HepG2 (cell line): ENCODE results near the gene CCDC73. TPM values are rescaled to one million over a fixed set of nuclear protein-coding genes. Genes with fewer than 3 reads are reported as not detected.

Experiments
- ARHGAP35 ChIP-seq: sonication (generic); formaldehyde crosslinking; IDR thresholded peaks from 2 replicates; pipeline ENCODE4 v1.9.0; 2022; ENCODE audit warnings: mild to moderate bottlenecking, inconsistent platforms, moderate library complexity, missing genetic modification reagents, borderline replicate concordance
- ARNTL ChIP-seq: sonication (generic); formaldehyde crosslinking; IDR thresholded peaks from 2 replicates; pipeline ENCODE4 v1.4.0; 2020; ENCODE audit warnings: mild to moderate bottlenecking, missing genetic modification reagents
- GLMP ChIP-seq: sonication (generic); formaldehyde crosslinking; IDR thresholded peaks from 2 replicates; pipeline ENCODE4 v1.9.0; 2021; ENCODE audit warnings: missing genetic modification reagents, mild to moderate bottlenecking, borderline replicate concordance
- GMEB1 ChIP-seq: sonication (generic); formaldehyde crosslinking; IDR thresholded peaks from 2 replicates; pipeline ENCODE4 v1.5.1; 2020; ENCODE audit warnings: missing genetic modification reagents, mild to moderate bottlenecking, borderline replicate concordance
- GRHL1 ChIP-seq: sonication (generic); formaldehyde crosslinking; conservative IDR thresholded peaks from 2 replicates; pipeline ENCODE4 v1.8.0; 2022; ENCODE audit warnings: missing genetic modification reagents
- KLF15 ChIP-seq: sonication (generic); formaldehyde crosslinking; IDR thresholded peaks from 2 replicates; pipeline ENCODE4 v1.8.1; 2023; ENCODE audit warnings: borderline replicate concordance, mild to moderate bottlenecking, inconsistent platforms, missing genetic modification reagents, mixed read lengths
- MXD1 ChIP-seq: sonication (generic); formaldehyde crosslinking; IDR thresholded peaks from 2 replicates; pipeline ENCODE4 v1.4.0; 2020; ENCODE audit warnings: mild to moderate bottlenecking, missing genetic modification reagents
- MXD4 ChIP-seq: IDR thresholded peaks from 2 replicates; pipeline ENCODE4 v1.6.1; 2016; ENCODE audit warnings: mild to moderate bottlenecking, missing biosample characterization, missing genetic modification reagents
- SNAPC5 ChIP-seq: sonication (generic); formaldehyde crosslinking; IDR thresholded peaks from 2 replicates; pipeline ENCODE4 v1.8.1; 2023; ENCODE audit warnings: mild to moderate bottlenecking, missing genetic modification reagents, borderline replicate concordance
- SRSF9 ChIP-seq: fragments of 200-400 bp; formaldehyde crosslinking; IDR thresholded peaks from 2 replicates; pipeline ENCODE4 v1.6.1; 2018; ENCODE audit warnings: borderline replicate concordance, mild to moderate bottlenecking, low read depth, low read length; ENCODE audit not compliant: insufficient read depth, poor library complexity, severe bottlenecking
- TBP ChIP-seq: sonication (generic); formaldehyde crosslinking; IDR thresholded peaks from 2 replicates; pipeline ENCODE4 v1.5.0; 2020; ENCODE audit warnings: missing genetic modification reagents
- USF2 ChIP-seq, 2 experiments: sonication (generic) in 1 of 2; formaldehyde crosslinking in 1 of 2; IDR thresholded peaks; 2 replicates each; pipeline versions ENCODE4 v1.5.1 to v1.6.1; 2011 to 2020; ENCODE audit warnings: borderline replicate concordance in 1 of 2, low read depth in 1 of 2, low read length in 1 of 2, mild to moderate bottlenecking in 1 of 2, missing genetic modification reagents in 1 of 2, moderate library complexity in 1 of 2
- ZNF160 ChIP-seq: sonication (generic); formaldehyde crosslinking; IDR thresholded peaks from 2 replicates; pipeline ENCODE4 v1.8.0; 2022; ENCODE audit warnings: mild to moderate bottlenecking, inconsistent platforms, missing genetic modification reagents
- ZNF44 ChIP-seq: sonication (generic); formaldehyde crosslinking; IDR thresholded peaks from 2 replicates; pipeline ENCODE4 v1.5.1; 2020; ENCODE audit warnings: mild to moderate bottlenecking, missing genetic modification reagents
- ZSCAN22 ChIP-seq: sonication (generic); formaldehyde crosslinking; IDR thresholded peaks from 2 replicates; pipeline ENCODE4 v1.4.0; 2020; ENCODE audit warnings: mild to moderate bottlenecking, missing genetic modification reagents
- polyA plus RNA-seq, 8 experiments: library from polyadenylated mRNA; depleted of rRNA in 3 of 8; stranded (reverse) in 7 of 8; unstranded in 1 of 8; fragments of >200 nt; fragmentation: Illumina TruSeq in 4 of 8; extraction: Trizol in 4 of 8; gene quantifications; 2 replicates each; pipeline versions ENCODE4 v1.2.1 to v1.2.3, GENCODE V29; 2011 to 2016; ENCODE audit warnings: low read depth in 4 of 8, missing spikeins in 1 of 8, mixed read lengths in 1 of 8; ENCODE audit not compliant: insufficient read depth in 1 of 8
- total RNA-seq, 5 experiments: library from RNA; depleted of rRNA; stranded (reverse); fragments of >200 nt; fragmentation: Illumina TruSeq; extraction: Trizol; gene quantifications; 2 replicates each; pipeline ENCODE4 v1.2.3, GENCODE V29; 2016; ENCODE audit warnings: low read depth in 1 of 5

CCDC73 gene
- total and polyA plus RNA-seq, 2 of the 13 experiments (the other 11 are each of a cell fraction or from before 2014, with no cell fraction given), result 0.01 to 0.11 TPM

GRCh38 chr11:32583459-32584271, 210.8 kb downstream of the CCDC73 start, which contains the start of gene EIF3M (continued):
- no peak for TF ChIP-seq USF2 (IDR thresholded peaks at IDR 0.05; ENCODE audit: low read depth, low read length)
- TF ChIP-seq USF2 (CRISPR knock-in tag; IDR thresholded peaks at IDR 0.05; ENCODE audit: borderline replicate concordance), result 0 out of 2 replicates have a peak, but pooled peaks have one; percentile 31
- no peak for TF ChIP-seq ZSCAN22
- TF ChIP-seq GRHL1 (CRISPR knock-in tag), result no peak
- TF ChIP-seq KLF15 (CRISPR knock-in tag), result peak; percentile 99
- TF ChIP-seq SRSF9, result no peak
- TF ChIP-seq GMEB1 (CRISPR knock-in tag), result peak; percentile 97
- peak; percentile 70; the same call in 1 of the 2 replicates for TF ChIP-seq ZNF160 (CRISPR knock-in tag)
- TF ChIP-seq MXD1 (CRISPR knock-in tag), result peak; percentile 95
- no peak for TF ChIP-seq ZNF44 (CRISPR knock-in tag)
- no peak for TF ChIP-seq SNAPC5 (CRISPR knock-in tag)
- TF ChIP-seq TBP (CRISPR knock-in tag), result no peak
- TF ChIP-seq ARHGAP35, result no peak
- TF ChIP-seq ARNTL (CRISPR knock-in tag), result no peak
- TF ChIP-seq GLMP (CRISPR knock-in tag), result peak; percentile 77; the same call in 1 of the 2 replicates
- TF ChIP-seq MXD4 (CRISPR knock-in tag), result peak; percentile 88
